ENCODE data around the gene SERPINI2. TPM values are rescaled to one million over a fixed set of nuclear protein-coding genes. Genes with fewer than 3 reads are reported as not detected.

SERPINI2 gene
- total RNA-seq, 1 experiment from 2014 or later, result not detected

- intact Hi-C loops (cut with micrococcal nuclease; ENCODE audit: unreplicated experiment), result no loop called here
- DNase-seq, result no peak
- BruUV-seq (replicated peaks), result no TSS peak
- no peaks in the 10 kb centered on the region for H3K9me3 Mint-ChIP-seq (ENCODE audit: low read depth, unreplicated experiment)
- TF ChIP-seq CTCF (IDR thresholded peaks at IDR 0.05; ENCODE audit: unreplicated experiment), result no peak
- no peaks in the 10 kb centered on the region for H3K4me1 Mint-ChIP-seq (ENCODE audit: low read depth, unreplicated experiment)
- H3K36me3 Mint-ChIP-seq (ENCODE audit: insufficient read depth, unreplicated experiment), result no peaks in the 10 kb centered on the region
- no peak overlapping the region for H3K27ac Mint-ChIP-seq (ENCODE audit: unreplicated experiment)
- CTCF ChIA-PET, result no interaction called here
- no peak overlapping the region for H3K4me3 Mint-ChIP-seq (ENCODE audit: low read depth, unreplicated experiment)
- no peaks in the 10 kb centered on the region for H3K27me3 Mint-ChIP-seq (ENCODE audit: unreplicated experiment)
Measured at GRCh38 chr3:167491621-167492020, 17.8 kb upstream of the SERPINI2 start.

- TF ChIP-seq CTCF (IDR thresholded peaks at IDR 0.05; ENCODE audit: unreplicated experiment), result no peak
- Mint-ChIP-seq H3K4me3 (ENCODE audit: low read depth, unreplicated experiment) (no peak overlapping the region), H3K27me3 (ENCODE audit: unreplicated experiment) (no peaks in the 10 kb centered on the region), H3K27ac (ENCODE audit: unreplicated experiment) (no peak overlapping the region), H3K4me1 (ENCODE audit: low read depth, unreplicated experiment) (no peaks in the 10 kb centered on the region), H3K36me3 (ENCODE audit: insufficient read depth, unreplicated experiment) (no peaks in the 10 kb centered on the region), H3K9me3 (ENCODE audit: low read depth, unreplicated experiment) (no peaks in the 10 kb centered on the region)
- BruUV-seq (replicated peaks), result no TSS peak
- intact Hi-C loops (cut with micrococcal nuclease; ENCODE audit: unreplicated experiment), result no loop called here
- CTCF ChIA-PET, result no interaction called here
- no peak for DNase-seq
Measured at GRCh38 chr3:167489571-167489970, 15.7 kb upstream of the SERPINI2 start.

GRCh38 chr3:167487556-167487955 lies 13.7 kb upstream of the SERPINI2 start:
- no TSS peak for BruUV-seq (replicated peaks)
- no peaks in the 10 kb centered on the region for H3K36me3 Mint-ChIP-seq (ENCODE audit: insufficient read depth, unreplicated experiment)
- no peak overlapping the region for H3K4me3 Mint-ChIP-seq (ENCODE audit: low read depth, unreplicated experiment)
- no peak overlapping the region for H3K27ac Mint-ChIP-seq (ENCODE audit: unreplicated experiment)
- intact Hi-C loops (cut with micrococcal nuclease; ENCODE audit: unreplicated experiment), result no loop called here
- H3K9me3 Mint-ChIP-seq (ENCODE audit: low read depth, unreplicated experiment), result no peaks in the 10 kb centered on the region
- CTCF ChIA-PET, result no interaction called here
- no peaks in the 10 kb centered on the region for H3K27me3 Mint-ChIP-seq (ENCODE audit: unreplicated experiment)
- no peaks in the 10 kb centered on the region for H3K4me1 Mint-ChIP-seq (ENCODE audit: low read depth, unreplicated experiment)
- DNase-seq, result no peak
- TF ChIP-seq CTCF (IDR thresholded peaks at IDR 0.05; ENCODE audit: unreplicated experiment), result no peak

- TF ChIP-seq CTCF (IDR thresholded peaks at IDR 0.05; ENCODE audit: unreplicated experiment), result no peak
- H3K27ac Mint-ChIP-seq (ENCODE audit: unreplicated experiment), result no peak overlapping the region
- CTCF ChIA-PET, result no interaction called here
- H3K4me1 Mint-ChIP-seq (ENCODE audit: low read depth, unreplicated experiment), result no peaks in the 10 kb centered on the region
- H3K36me3 Mint-ChIP-seq (ENCODE audit: insufficient read depth, unreplicated experiment), result no peaks in the 10 kb centered on the region
- no TSS peak for BruUV-seq (replicated peaks)
- intact Hi-C loops (cut with micrococcal nuclease; ENCODE audit: unreplicated experiment), result no loop called here
- no peak for DNase-seq
- H3K9me3 Mint-ChIP-seq (ENCODE audit: low read depth, unreplicated experiment), result no peaks in the 10 kb centered on the region
- no peaks in the 10 kb centered on the region for H3K27me3 Mint-ChIP-seq (ENCODE audit: unreplicated experiment)
- no peak overlapping the region for H3K4me3 Mint-ChIP-seq (ENCODE audit: low read depth, unreplicated experiment)
Measured at GRCh38 chr3:167484551-167484950, 10.7 kb upstream of the SERPINI2 start.
